Sigmoid colon (tissue), 7 donors: ENCODE results near the gene CUL9. TPM values are rescaled to one million over a fixed set of nuclear protein-coding genes. Genes with fewer than 3 reads are reported as not detected.
A peak's percentile ranks its signal among the peaks of the same experiment; 100 is the strongest.

Source experiments
- DNase-seq: peaks from one replicate; pipeline ENCODE4 v3.0.0-alpha.2; 2019
- H3K27ac ChIP-seq, 4 donors: fragments of 200-600 bp; sonication (generic); one replicate each; pipeline ENCODE4 v1.5.1; 2016 to 2019; ENCODE audit warnings: mild to moderate bottlenecking in 1 of 4
- H3K27me3 ChIP-seq, 3 donors: fragments of 200-600 bp; sonication (generic); one replicate each; pipeline ENCODE4 v1.5.1; 2019; ENCODE audit warnings: mild to moderate bottlenecking in 1 of 3
- H3K36me3 ChIP-seq, 4 donors: fragments of 200-600 bp; sonication (generic); one replicate each; pipeline ENCODE4 v1.5.1; 2016 to 2019
- H3K4me1 ChIP-seq, 4 donors: fragments of 200-600 bp; sonication (generic); one replicate each; pipeline ENCODE4 v1.5.1; 2017 to 2019
- H3K4me3 ChIP-seq, 4 donors: fragments of 200-600 bp; sonication (generic); one replicate each; pipeline ENCODE4 v1.5.1; 2017 to 2019; ENCODE audit warnings: mild to moderate bottlenecking in 2 of 4, moderate library complexity in 1 of 4
- H3K9me3 ChIP-seq, 4 donors: fragments of 200-600 bp in 3 of 4; sonication (generic) in 3 of 4; one replicate each; pipeline versions ENCODE4 v1.5.1 to v1.6.1; 2013 to 2019
- EP300 ChIP-seq, 4 donors: sonication (generic); formaldehyde crosslinking; IDR thresholded peaks; one replicate each; pipeline ENCODE4 v1.6.1; 2017; ENCODE audit warnings: antibody characterized with exemption in 4 of 4
- POLR2A ChIP-seq, 2 donors: fragments of 450-650 bp; IDR thresholded peaks; one replicate each; pipeline ENCODE4 v1.6.1; 2016; ENCODE audit warnings: antibody characterized with exemption in 2 of 2, mild to moderate bottlenecking in 2 of 2, moderate library complexity in 2 of 2
- POLR2AphosphoS5 ChIP-seq, 4 donors: sonication (generic); formaldehyde crosslinking; IDR thresholded peaks; one replicate each; pipeline ENCODE4 v1.6.1; 2017; ENCODE audit warnings: antibody characterized with exemption in 4 of 4
- WGBS, 2 donors: extraction: QIAGEN DNeasy Blood & Tissue Kit; methylation state at CpG; one replicate each; pipeline ENCODE4 v1.1.7; 2013; 5-methylcytosine and 5-hydroxymethylcytosine counted together
- intact Hi-C: fragments of 100-400 bp; cut with DNase I; formaldehyde crosslinking; loops from one replicate; pipeline ENCODE4 v1.15.1; 2023
- polyA plus RNA-seq, 3 donors: library from polyadenylated mRNA; stranded (reverse); fragments of 200-250 nt; gene quantifications; one replicate each; pipeline ENCODE4 v1.2.3, GENCODE V29; 2013
- total RNA-seq, 4 donors: library from RNA; depleted of rRNA; stranded (reverse); fragments of >200 nt; gene quantifications; one replicate each; pipeline ENCODE4 v1.1.0, GENCODE V29; 2016
- TF ChIP-seq, protein P1 (sequence below), 4 experiments: fragments of 450-650 bp in 3 of 4; fragments of 200-600 bp in 1 of 4; IDR thresholded peaks; one replicate each; pipeline ENCODE4 v1.5.1; 2016 to 2019; ENCODE audit warnings: antibody characterized with exemption in 4 of 4, mild to moderate bottlenecking in 3 of 4, moderate library complexity in 2 of 4
- donor health status: healthy with polysubstance abuse.
- donor health status: Bipolar disorder and iron deficiency.
- donor health status: healthy.

The CUL9 gene
- total and polyA plus RNA-seq, 7 donors: 5.1 to 49.6 (median 28.2) TPM

DNA sequence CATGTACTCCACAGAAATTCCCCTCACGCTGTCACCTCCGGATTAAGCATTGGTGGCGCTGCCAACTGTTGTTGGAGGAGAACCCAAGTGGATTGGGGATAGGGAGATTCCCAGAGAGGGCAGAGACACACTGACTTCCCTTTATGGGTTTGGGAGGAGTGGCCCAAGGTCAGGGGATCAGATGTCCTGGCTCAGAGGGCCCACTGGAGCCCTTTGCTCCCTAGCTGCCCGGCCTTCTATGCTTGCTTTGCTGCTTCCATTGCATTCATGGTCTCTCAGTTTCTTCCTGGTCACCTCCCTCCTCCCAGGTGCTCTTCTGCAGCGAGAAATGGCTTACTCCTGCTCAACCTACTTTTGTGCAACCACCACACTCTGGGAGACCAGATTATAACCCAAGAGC, 14.3 kb downstream of the CUL9 start:
- Histone ChIP-seq H3K4me1 (no peaks in the 10 kb centered on the region), H3K9me3 (no peaks in the 10 kb centered on the region), H3K27me3 (no peaks in the 10 kb centered on the region), H3K4me3 (no peak overlapping the region), H3K36me3 (peaks cover 11 to 93% (median 53%) of the 10 kb centered on the region in 4 donors), H3K27ac (no peak overlapping the region)
- no peak for DNase-seq
- TF ChIP-seq POLR2AphosphoS5 (IDR thresholded peaks at IDR 0.05): no peak
- TF ChIP-seq POLR2A (IDR thresholded peaks at IDR 0.05): no peak
- TF ChIP-seq EP300 (IDR thresholded peaks at IDR 0.05): no peak
- TF ChIP-seq, protein P1, sequence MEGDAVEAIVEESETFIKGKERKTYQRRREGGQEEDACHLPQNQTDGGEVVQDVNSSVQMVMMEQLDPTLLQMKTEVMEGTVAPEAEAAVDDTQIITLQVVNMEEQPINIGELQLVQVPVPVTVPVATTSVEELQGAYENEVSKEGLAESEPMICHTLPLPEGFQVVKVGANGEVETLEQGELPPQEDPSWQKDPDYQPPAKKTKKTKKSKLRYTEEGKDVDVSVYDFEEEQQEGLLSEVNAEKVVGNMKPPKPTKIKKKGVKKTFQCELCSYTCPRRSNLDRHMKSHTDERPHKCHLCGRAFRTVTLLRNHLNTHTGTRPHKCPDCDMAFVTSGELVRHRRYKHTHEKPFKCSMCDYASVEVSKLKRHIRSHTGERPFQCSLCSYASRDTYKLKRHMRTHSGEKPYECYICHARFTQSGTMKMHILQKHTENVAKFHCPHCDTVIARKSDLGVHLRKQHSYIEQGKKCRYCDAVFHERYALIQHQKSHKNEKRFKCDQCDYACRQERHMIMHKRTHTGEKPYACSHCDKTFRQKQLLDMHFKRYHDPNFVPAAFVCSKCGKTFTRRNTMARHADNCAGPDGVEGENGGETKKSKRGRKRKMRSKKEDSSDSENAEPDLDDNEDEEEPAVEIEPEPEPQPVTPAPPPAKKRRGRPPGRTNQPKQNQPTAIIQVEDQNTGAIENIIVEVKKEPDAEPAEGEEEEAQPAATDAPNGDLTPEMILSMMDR (IDR thresholded peaks at IDR 0.05): no peak
- 91 to 93% methylated on average over 5 of the region's 5 CpGs for WGBS, 2 donors
- intact Hi-C loops: no loop called here

DNA sequence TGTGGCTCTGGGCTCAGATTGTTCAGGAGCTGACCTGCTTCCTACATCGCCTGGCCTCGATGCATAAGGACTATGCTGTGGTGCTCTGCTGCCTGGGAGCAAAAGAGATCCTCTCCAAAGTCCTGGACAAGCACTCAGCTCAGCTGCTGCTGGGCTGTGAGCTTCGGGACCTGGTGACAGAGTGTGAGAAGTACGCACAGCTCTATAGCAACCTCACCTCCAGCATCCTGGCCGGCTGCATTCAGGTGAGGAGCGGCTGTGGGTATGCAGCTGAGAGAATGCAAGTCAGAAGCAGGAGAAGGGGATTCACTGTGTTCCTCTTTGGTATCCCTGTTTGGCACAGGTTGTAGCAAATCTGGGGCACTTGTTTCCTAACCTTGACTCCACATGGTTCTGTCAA, 17.9 kb downstream of the CUL9 start:
- Histone ChIP-seq H3K27me3 (no peaks in the 10 kb centered on the region), H3K4me3 (no peak overlapping the region), H3K9me3 (no peaks in the 10 kb centered on the region), H3K4me1 (no peaks in the 10 kb centered on the region), H3K36me3 (peaks cover 0 to 83% (median 44%) of the 10 kb centered on the region in 4 donors), H3K27ac (no peak overlapping the region)
- intact Hi-C loops: no loop called here
- peak; percentile 32 for DNase-seq
- no peak for TF ChIP-seq POLR2A (IDR thresholded peaks at IDR 0.05)
- no peak for TF ChIP-seq EP300 (IDR thresholded peaks at IDR 0.05)
- TF ChIP-seq POLR2AphosphoS5 (IDR thresholded peaks at IDR 0.05): no peak
- TF ChIP-seq, protein P1 (IDR thresholded peaks at IDR 0.05): no peak
- 92 to 94% methylated on average over 6 of the region's 6 CpGs for WGBS, 2 donors

DNA sequence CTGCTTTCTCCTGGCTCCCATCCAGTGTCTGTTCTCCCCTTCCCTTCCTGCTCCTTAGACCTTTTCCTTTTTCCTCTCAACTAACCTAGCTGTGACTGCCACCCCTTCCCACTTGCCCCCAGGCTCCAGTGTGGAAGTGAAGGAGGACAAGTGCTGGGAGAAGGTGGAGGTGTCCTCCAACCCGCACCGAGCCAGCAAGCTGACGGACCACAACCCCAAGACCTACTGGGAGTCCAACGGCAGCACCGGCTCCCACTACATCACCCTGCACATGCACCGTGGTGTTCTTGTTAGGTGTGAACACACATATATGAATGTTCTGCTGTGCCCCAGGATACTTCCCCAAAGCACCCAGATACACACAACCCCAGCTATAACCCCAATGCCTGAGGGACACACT, 18.5 kb downstream of the CUL9 start:
- Histone ChIP-seq H3K36me3 (peaks cover 0 to 82% (median 40%) of the 10 kb centered on the region in 4 donors), H3K4me3 (no peak overlapping the region), H3K27me3 (no peaks in the 10 kb centered on the region), H3K27ac (no peak overlapping the region), H3K9me3 (no peaks in the 10 kb centered on the region), H3K4me1 (no peaks in the 10 kb centered on the region)
- no peak for TF ChIP-seq EP300 (IDR thresholded peaks at IDR 0.05)
- TF ChIP-seq POLR2A (IDR thresholded peaks at IDR 0.05): no peak
- no peak for TF ChIP-seq POLR2AphosphoS5 (IDR thresholded peaks at IDR 0.05)
- TF ChIP-seq, protein P1 (IDR thresholded peaks at IDR 0.05): no peak
- intact Hi-C loops: no loop called here
- 94 to 95% methylated on average over 6 of the region's 6 CpGs for WGBS, 2 donors
- DNase-seq: peak; percentile 34

DNA sequence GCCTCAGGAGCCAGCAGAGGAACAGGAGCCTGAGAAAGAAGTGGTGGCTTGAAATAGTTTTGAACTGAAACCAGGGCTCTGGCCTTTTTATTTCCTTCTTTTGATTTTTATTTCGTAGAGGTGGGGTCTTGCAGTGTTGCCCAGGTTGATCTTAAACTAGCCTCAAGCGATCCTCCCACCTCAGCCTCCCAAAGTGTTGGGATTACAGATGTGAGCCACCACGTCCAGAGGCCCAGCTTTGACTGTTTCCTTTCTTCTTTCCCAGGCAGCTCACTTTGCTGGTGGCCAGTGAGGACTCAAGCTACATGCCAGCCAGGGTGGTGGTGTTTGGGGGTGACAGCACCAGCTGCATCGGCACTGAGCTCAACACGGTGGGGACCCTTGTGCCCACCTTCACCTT, 20.5 kb downstream of the CUL9 start:
- Histone ChIP-seq H3K4me1 (no peaks in the 10 kb centered on the region), H3K27me3 (no peaks in the 10 kb centered on the region), H3K4me3 (no peak overlapping the region), H3K36me3 (peaks cover 0 to 79% (median 26%) of the 10 kb centered on the region in 4 donors), H3K27ac (no peak overlapping the region), H3K9me3 (no peaks in the 10 kb centered on the region)
- WGBS, 2 donors: 91 to 92% methylated on average over 5 of the region's 5 CpGs
- TF ChIP-seq, protein P1 (IDR thresholded peaks at IDR 0.05): no peak
- TF ChIP-seq POLR2AphosphoS5 (IDR thresholded peaks at IDR 0.05) (no peak), POLR2A (IDR thresholded peaks at IDR 0.05) (no peak), EP300 (IDR thresholded peaks at IDR 0.05) (no peak)
- no peak for DNase-seq
- intact Hi-C loops: no loop called here
